ENCODE measurements around the gene PTPRM.
"Not testable (repeated sequence)": the region's sequence is repeated elsewhere in the genome, so short reads cannot be mapped to it uniquely, and the experiment has no call there.

Gene PTPRM

DNA sequence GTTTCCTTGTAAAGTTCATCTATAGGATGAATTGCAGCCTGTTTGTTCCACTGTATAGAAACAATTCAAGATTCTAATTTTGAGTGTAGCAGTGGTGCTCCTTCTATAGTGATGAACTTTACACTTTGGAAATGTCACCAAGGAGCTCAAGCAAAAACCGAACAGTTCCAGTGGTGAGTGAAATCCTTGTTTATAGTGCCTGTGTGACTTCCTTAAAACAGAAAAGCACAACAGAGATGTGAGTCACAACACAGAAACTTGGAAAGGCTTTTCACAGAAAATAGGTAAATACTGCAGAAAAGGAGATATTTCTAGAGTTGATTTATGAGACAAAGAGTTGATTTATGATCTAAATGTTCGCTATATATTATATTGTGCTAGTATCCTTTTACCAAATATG, 482.0 kb downstream of the PTPRM start:
- H3K4me1 ChIP-seq (ENCODE audit: control insufficient read depth, insufficient read depth, low read length), result peaks cover 1% of the 10 kb centered on the region; the same call in 1 of the 2 replicates
- no peaks in the 10 kb centered on the region for H3K36me3 ChIP-seq (ENCODE audit: control insufficient read depth, insufficient read depth, low read length)
- no peak for DNase-seq (ENCODE audit: low read depth, low spot score)
- no CpG with 5 or more reads among the region's 2 CpGs for WGBS (ENCODE audit: insufficient coverage, insufficient read length)
- no peak overlapping the region for H3K4me3 ChIP-seq (ENCODE audit: low read length)
- H3K9me3 ChIP-seq (ENCODE audit: control insufficient read depth, insufficient read depth, low read length), result no peaks in the 10 kb centered on the region
- H3K27me3 ChIP-seq (ENCODE audit: control insufficient read depth, insufficient read depth, low read length), result no peaks in the 10 kb centered on the region
- H3K27ac ChIP-seq (ENCODE audit: low read length), result no peak overlapping the region

DNA sequence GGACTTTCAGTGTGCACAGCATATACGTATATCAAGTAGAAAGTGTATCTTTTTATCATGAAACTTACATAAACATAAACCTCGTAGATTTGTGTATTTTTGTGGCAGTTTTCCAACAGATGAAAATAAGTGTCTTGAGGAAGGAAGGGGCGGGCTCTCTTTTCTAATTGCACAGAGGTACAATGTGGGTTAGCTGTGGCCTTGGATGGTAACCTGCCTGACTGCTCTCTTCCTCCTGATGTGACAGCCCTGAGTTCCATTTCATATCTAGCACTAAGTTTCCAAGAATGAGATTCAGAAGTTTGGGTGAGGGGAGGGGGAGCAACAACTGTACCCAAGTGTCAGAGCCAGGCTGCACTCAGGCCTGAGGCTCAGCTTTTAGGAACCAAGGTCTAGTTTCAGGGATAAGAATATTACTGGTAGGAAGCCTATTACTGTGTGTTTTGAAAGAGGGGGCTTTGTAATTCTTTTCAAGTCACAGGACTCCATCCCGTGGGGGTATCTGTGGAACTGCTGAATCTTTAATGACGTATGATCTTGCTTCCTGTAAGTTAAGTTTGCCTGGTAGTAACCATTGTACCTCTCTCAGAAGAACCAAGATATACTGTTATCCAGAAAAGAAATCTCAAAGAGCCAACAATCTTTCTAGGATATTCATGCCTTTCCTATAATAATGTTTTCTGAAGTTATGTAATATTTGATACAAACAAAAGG, 483.7 kb downstream of the PTPRM start:
- H3K36me3 ChIP-seq (ENCODE audit: control insufficient read depth, insufficient read depth, low read length), result no peaks in the 10 kb centered on the region
- WGBS (ENCODE audit: insufficient coverage, insufficient read length), result no CpG with 5 or more reads among the region's 5 CpGs
- no peak overlapping the region for H3K4me3 ChIP-seq (ENCODE audit: low read length)
- peaks cover 1% of the 10 kb centered on the region; the same call in 1 of the 2 replicates for H3K4me1 ChIP-seq (ENCODE audit: control insufficient read depth, insufficient read depth, low read length)
- no peaks in the 10 kb centered on the region for H3K9me3 ChIP-seq (ENCODE audit: control insufficient read depth, insufficient read depth, low read length)
- no peak for DNase-seq (ENCODE audit: low read depth, low spot score)
- H3K27me3 ChIP-seq (ENCODE audit: control insufficient read depth, insufficient read depth, low read length), result no peaks in the 10 kb centered on the region
- H3K27ac ChIP-seq (ENCODE audit: low read length), result no peak overlapping the region

DNA sequence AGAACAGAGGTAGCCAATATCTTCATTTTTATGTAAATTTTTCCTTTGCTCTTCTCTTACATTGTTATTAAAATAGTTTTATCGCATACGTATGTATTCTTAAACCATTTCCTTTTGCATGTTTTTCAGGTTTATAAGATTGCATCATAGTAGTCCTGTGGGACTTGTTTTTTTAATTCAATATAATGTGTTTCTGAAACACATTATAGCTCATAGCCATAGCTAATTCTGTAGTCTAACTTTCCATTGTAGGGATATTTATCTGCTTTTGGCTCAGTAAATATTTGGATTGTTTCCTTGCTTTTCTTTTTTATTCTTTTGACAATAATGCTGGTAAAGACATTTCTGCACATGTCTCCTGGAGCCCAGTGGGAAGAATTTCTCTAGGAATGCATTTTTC, 484.3 kb downstream of the PTPRM start:
- Histone ChIP-seq H3K4me1 (ENCODE audit: control insufficient read depth, insufficient read depth, low read length) (peaks cover 1% of the 10 kb centered on the region; the same call in 1 of the 2 replicates), H3K4me3 (ENCODE audit: low read length) (no peak overlapping the region), H3K36me3 (ENCODE audit: control insufficient read depth, insufficient read depth, low read length) (no peaks in the 10 kb centered on the region), H3K27ac (ENCODE audit: low read length) (no peak overlapping the region), H3K9me3 (ENCODE audit: control insufficient read depth, insufficient read depth, low read length) (no peaks in the 10 kb centered on the region), H3K27me3 (ENCODE audit: control insufficient read depth, insufficient read depth, low read length) (no peaks in the 10 kb centered on the region)
- no CpG with 5 or more reads among the region's 2 CpGs for whole genome bisulfite sequencing (ENCODE audit: insufficient coverage, insufficient read length)
- DNase-seq (ENCODE audit: low read depth, low spot score), result no peak

GRCh38 chr18:8052237-8052701, 485.2 kb downstream of the PTPRM start:
- H3K4me3 ChIP-seq (ENCODE audit: low read length), result no peak overlapping the region
- no peaks in the 10 kb centered on the region for H3K9me3 ChIP-seq (ENCODE audit: control insufficient read depth, insufficient read depth, low read length)
- no peaks in the 10 kb centered on the region for H3K36me3 ChIP-seq (ENCODE audit: control insufficient read depth, insufficient read depth, low read length)
- no CpG with 5 or more reads among the region's 2 CpGs for WGBS (ENCODE audit: insufficient coverage, insufficient read length)
- peaks cover 1% of the 10 kb centered on the region; the same call in 1 of the 2 replicates for H3K4me1 ChIP-seq (ENCODE audit: control insufficient read depth, insufficient read depth, low read length)
- no peak overlapping the region for H3K27ac ChIP-seq (ENCODE audit: low read length)
- no peak for DNase-seq (ENCODE audit: low read depth, low spot score)
- no peaks in the 10 kb centered on the region for H3K27me3 ChIP-seq (ENCODE audit: control insufficient read depth, insufficient read depth, low read length)

- no peak for DNase-seq (ENCODE audit: low read depth, low spot score)
- H3K4me1 ChIP-seq (ENCODE audit: control insufficient read depth, insufficient read depth, low read length), result peaks cover 1% of the 10 kb centered on the region; the same call in 1 of the 2 replicates
- no CpG with 5 or more reads among the region's 1 CpG for WGBS (ENCODE audit: insufficient coverage, insufficient read length)
- no peaks in the 10 kb centered on the region for H3K36me3 ChIP-seq (ENCODE audit: control insufficient read depth, insufficient read depth, low read length)
- no peak overlapping the region for H3K27ac ChIP-seq (ENCODE audit: low read length)
- no peaks in the 10 kb centered on the region for H3K27me3 ChIP-seq (ENCODE audit: control insufficient read depth, insufficient read depth, low read length)
- H3K4me3 ChIP-seq (ENCODE audit: low read length), result no peak overlapping the region
- H3K9me3 ChIP-seq (ENCODE audit: control insufficient read depth, insufficient read depth, low read length), result no peaks in the 10 kb centered on the region
Measured at GRCh38 chr18:8056723-8057122, 489.6 kb downstream of the PTPRM start.

DNA sequence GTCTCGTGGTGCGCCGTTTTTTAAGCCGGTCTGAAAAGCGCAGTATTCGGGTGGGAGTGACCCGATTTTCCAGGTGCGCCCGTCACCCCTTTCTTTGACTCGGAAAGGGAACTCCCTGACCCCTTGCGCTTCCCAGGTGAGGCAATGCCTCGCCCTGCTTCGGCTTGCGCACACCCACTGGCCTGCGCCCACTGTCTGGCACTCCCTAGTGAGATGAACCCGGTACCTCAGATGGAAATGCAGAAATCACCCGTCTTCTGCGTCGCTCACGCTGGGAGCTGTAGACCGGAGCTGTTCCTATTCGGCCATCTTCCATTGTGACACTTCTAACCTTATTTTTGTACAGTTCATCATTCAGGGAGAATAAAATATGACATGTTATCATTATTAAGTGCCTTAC, 496.0 kb downstream of the PTPRM start:
- not testable (repeated sequence) for H3K36me3 ChIP-seq (ENCODE audit: control insufficient read depth, insufficient read depth, low read length); H3K27me3 ChIP-seq (ENCODE audit: control insufficient read depth, insufficient read depth, low read length); H3K4me1 ChIP-seq (ENCODE audit: control insufficient read depth, insufficient read depth, low read length); H3K9me3 ChIP-seq (ENCODE audit: control insufficient read depth, insufficient read depth, low read length); DNase-seq (ENCODE audit: low read depth, low spot score); H3K27ac ChIP-seq (ENCODE audit: low read length); H3K4me3 ChIP-seq (ENCODE audit: low read length)
- WGBS (ENCODE audit: insufficient coverage, insufficient read length), result no CpG with 5 or more reads among the region's 22 CpGs

GRCh38 chr18:8063733-8064132, 496.6 kb downstream of the PTPRM start:
- H3K27me3 ChIP-seq (ENCODE audit: control insufficient read depth, insufficient read depth, low read length), result no peaks in the 10 kb centered on the region
- peaks cover 2% of the 10 kb centered on the region; the same call in 1 of the 2 replicates for H3K4me1 ChIP-seq (ENCODE audit: control insufficient read depth, insufficient read depth, low read length)
- no peak overlapping the region for H3K27ac ChIP-seq (ENCODE audit: low read length)
- DNase-seq (ENCODE audit: low read depth, low spot score), result no peak
- no peaks in the 10 kb centered on the region for H3K36me3 ChIP-seq (ENCODE audit: control insufficient read depth, insufficient read depth, low read length)
- H3K9me3 ChIP-seq (ENCODE audit: control insufficient read depth, insufficient read depth, low read length), result no peaks in the 10 kb centered on the region
- H3K4me3 ChIP-seq (ENCODE audit: low read length), result no peak overlapping the region

DNA sequence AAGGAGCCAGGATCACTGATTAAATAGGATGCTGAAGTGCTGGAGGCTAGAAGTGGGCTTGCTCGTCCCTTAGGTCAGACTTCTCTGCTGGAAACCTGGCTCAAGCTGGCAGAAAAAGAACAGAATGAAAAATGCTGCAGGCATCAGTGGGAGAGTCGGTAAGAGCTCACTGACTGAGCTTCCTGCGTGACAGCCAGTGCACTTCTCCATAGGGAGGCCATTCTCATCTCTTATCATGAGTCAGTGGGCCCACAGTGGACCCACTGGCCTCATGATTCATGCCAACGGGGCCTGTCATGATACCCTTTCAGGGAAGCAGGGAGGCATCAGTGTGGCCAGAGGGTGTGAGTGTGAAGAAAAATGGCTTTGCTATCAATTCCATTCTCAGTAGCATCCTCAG, 498.2 kb downstream of the PTPRM start:
- no peak overlapping the region for H3K27ac ChIP-seq (ENCODE audit: low read length)
- no peak for DNase-seq (ENCODE audit: low read depth, low spot score)
- no peaks in the 10 kb centered on the region for H3K27me3 ChIP-seq (ENCODE audit: control insufficient read depth, insufficient read depth, low read length)
- H3K36me3 ChIP-seq (ENCODE audit: control insufficient read depth, insufficient read depth, low read length), result no peaks in the 10 kb centered on the region
- WGBS (ENCODE audit: insufficient coverage, insufficient read length), result no CpG with 5 or more reads among the region's 4 CpGs
- H3K9me3 ChIP-seq (ENCODE audit: control insufficient read depth, insufficient read depth, low read length), result no peaks in the 10 kb centered on the region
- H3K4me1 ChIP-seq (ENCODE audit: control insufficient read depth, insufficient read depth, low read length), result peaks cover 2% of the 10 kb centered on the region; the same call in 1 of the 2 replicates
- H3K4me3 ChIP-seq (ENCODE audit: low read length), result no peak overlapping the region

DNA sequence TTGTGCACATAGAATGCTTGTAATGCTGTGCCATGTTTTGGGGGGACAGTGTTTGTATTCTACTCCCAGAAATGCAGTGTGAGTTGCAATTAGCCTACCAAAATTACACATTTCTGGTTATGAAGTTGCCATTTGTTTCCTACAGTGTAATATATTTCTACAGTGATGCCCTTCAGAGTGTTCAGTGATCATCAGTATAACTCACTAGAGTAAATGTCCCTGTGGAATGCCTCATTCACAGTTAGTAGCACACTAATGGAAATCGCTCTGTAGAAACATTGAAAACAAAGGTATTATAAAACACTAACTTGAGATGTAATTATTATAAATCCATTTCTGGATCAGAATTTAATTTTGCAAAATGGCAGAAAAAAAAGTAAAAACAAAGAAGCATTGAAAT, 498.7 kb downstream of the PTPRM start:
- DNase-seq (ENCODE audit: low read depth, low spot score), result no peak
- Histone ChIP-seq H3K27me3 (ENCODE audit: control insufficient read depth, insufficient read depth, low read length) (no peaks in the 10 kb centered on the region), H3K4me1 (ENCODE audit: control insufficient read depth, insufficient read depth, low read length) (peaks cover 2% of the 10 kb centered on the region; the same call in 1 of the 2 replicates), H3K4me3 (ENCODE audit: low read length) (no peak overlapping the region), H3K36me3 (ENCODE audit: control insufficient read depth, insufficient read depth, low read length) (no peaks in the 10 kb centered on the region), H3K9me3 (ENCODE audit: control insufficient read depth, insufficient read depth, low read length) (no peaks in the 10 kb centered on the region), H3K27ac (ENCODE audit: low read length) (no peak overlapping the region)
- WGBS (ENCODE audit: insufficient coverage, insufficient read length), result no CpG with 5 or more reads among the region's 1 CpG

GRCh38 chr18:8069708-8070107, 502.6 kb downstream of the PTPRM start:
- WGBS (ENCODE audit: insufficient coverage, insufficient read length), result no CpG with 5 or more reads among the region's 8 CpGs
- Histone ChIP-seq H3K27ac (ENCODE audit: low read length) (no peak overlapping the region), H3K27me3 (ENCODE audit: control insufficient read depth, insufficient read depth, low read length) (no peaks in the 10 kb centered on the region), H3K4me3 (ENCODE audit: low read length) (no peak overlapping the region), H3K36me3 (ENCODE audit: control insufficient read depth, insufficient read depth, low read length) (no peaks in the 10 kb centered on the region), H3K9me3 (ENCODE audit: control insufficient read depth, insufficient read depth, low read length) (no peaks in the 10 kb centered on the region), H3K4me1 (ENCODE audit: control insufficient read depth, insufficient read depth, low read length) (peaks cover 2% of the 10 kb centered on the region; the same call in 1 of the 2 replicates)
- no peak for DNase-seq (ENCODE audit: low read depth, low spot score)

GRCh38 chr18:8073167-8073566, 506.1 kb downstream of the PTPRM start:
- no peaks in the 10 kb centered on the region for H3K4me1 ChIP-seq (ENCODE audit: control insufficient read depth, insufficient read depth, low read length)
- H3K9me3 ChIP-seq (ENCODE audit: control insufficient read depth, insufficient read depth, low read length), result no peaks in the 10 kb centered on the region
- no peak for DNase-seq (ENCODE audit: low read depth, low spot score)
- H3K4me3 ChIP-seq (ENCODE audit: low read length), result no peak overlapping the region
- H3K27me3 ChIP-seq (ENCODE audit: control insufficient read depth, insufficient read depth, low read length), result no peaks in the 10 kb centered on the region
- no CpG with 5 or more reads among the region's 3 CpGs for WGBS (ENCODE audit: insufficient coverage, insufficient read length)
- H3K27ac ChIP-seq (ENCODE audit: low read length), result no peak overlapping the region
- no peaks in the 10 kb centered on the region for H3K36me3 ChIP-seq (ENCODE audit: control insufficient read depth, insufficient read depth, low read length)

All from iPS DF 6.9 (cell line).